GM18520 (cell line): ENCODE results near the gene ARMC8.

Experiments
- ATAC-seq: cut with Tn5 transposase; IDR thresholded peaks from one replicate; pipeline ENCODE4 v1.9.1; 2021; ENCODE audit not compliant: unreplicated experiment

Gene ARMC8

DNA sequence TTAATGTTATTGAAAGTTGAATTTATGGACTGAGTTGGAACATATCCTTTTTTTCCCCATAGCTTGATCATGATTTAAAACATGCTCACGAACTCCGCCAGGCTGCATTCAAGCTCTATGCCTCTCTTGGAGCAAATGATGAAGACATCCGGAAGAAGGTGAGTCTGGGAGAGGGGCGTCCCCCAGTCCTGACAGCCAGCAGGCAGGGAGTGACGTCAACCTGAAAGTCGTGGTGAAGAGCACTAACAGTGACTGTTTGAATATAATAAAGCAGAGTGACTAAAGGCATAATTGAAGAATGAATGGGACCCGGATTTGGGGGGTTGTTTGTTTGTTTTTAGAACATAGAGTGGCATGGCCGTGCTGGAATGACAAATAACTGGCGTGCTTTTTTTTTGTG, 57.9 kb downstream of the ARMC8 start:
- ATAC-seq: no peak

DNA sequence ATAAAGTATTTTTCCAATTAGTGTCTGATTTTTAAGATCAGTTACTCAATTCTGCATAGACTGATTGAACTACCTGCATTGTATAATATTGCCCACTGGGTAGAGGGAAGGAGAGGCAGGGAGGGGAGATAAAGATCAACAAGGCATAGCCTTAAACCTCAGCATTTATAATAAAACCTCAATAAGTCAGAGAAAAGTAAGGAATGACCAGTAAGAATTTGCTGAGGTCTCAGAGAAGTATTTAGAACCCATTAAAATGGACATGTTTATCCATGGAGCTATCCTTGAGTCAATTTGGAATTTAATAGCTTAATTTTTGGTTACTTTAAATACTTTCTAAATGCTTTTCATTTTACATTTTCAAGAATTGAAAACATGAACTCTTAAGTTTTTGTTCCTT, 62.5 kb downstream of the ARMC8 start:
- no peak for ATAC-seq

DNA sequence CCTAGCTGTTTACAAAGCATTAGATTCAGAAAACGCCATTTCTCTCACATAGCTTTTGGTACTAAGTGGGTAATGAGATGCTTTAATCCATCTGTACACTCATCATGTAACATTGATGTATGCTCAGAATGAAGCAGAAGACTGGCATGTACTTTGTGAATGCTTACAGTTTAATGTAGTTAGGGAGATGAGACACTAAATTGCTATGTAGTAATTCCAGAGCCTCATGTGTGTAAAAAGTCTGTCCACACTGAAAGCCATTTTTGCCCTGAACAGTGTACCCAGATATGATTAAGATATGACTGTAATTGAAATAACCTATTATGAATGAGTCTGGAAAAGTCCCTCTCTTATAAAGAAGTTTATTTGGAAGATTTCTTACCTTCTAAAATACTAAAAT, 66.5 kb downstream of the ARMC8 start:
- ATAC-seq: no peak

DNA sequence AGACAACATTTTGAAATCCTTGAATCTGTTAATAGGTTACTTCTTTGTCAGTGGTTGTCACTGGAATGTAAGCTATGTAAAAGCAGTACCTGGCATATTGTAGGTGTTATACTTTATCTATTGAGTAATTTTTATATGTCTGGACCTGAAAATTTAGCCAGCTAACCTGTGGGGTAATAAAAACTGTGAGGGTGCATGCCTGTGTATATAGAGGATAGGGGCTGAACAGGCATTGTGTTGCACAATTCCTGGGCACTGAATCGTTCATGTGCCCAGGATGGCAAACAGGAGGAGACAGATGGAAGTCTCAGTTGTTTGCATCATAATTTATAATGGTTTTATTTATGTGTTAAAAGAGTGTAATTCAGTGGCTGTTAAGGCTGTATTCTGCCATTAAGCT, 67.1 kb downstream of the ARMC8 start:
- no peak for ATAC-seq

DNA sequence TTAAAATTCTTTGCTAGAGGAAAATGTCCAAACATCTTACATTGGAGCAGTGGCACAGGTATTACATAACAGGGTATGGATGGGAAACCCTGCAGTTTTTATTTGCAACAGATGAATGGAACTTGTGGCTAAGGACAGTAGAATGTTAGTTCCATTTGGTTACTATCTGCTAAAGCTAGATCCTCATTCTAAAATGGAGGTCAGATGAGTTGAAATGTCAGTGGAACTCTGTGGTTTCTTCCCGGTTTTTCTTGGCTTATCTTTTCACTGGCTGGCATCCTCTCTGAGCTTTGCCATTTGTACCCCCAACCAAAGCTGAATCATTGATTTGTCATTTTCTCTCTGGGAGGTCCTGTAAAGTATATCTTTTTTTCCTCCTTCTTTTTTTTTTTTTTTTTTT, 68.9 kb downstream of the ARMC8 start:
- ATAC-seq: no peak

DNA sequence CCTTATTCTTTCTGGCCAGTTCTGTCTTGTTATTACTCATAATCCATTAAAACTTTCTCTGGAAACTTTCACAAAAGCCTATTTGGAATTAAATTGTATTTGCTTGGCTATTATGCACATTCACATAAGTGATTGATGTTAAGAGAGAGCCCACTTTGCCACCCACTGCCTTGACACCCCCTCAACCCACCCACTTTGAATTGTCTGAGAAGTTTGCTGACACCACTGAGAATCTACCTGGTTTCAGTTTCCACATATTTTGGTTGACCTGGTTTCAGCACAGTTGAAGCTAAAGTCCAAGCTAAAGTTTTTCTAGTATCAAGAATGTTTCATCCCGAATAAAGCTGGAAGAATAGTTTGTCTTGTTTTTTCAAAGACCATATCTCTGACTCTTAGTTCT, 70.9 kb downstream of the ARMC8 start:
- ATAC-seq: no peak

DNA sequence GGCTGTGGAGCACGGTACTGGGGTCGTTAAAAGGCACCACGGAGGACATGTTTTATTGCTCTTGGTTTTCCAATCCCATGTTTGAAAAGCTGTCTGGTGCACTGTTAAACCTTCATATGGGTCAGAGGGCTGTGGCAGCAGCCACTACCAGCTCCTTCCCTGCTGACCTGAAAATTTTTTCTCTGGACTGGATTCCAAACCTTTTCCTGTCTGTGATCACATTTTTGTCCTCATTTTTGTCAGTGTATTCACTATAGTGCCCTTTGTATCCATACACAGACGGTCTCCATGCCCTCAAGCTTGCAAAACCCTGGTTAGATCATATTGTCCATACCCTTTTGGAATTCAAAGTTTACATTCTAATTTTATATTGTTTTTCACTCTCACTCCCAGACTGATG, 72.0 kb downstream of the ARMC8 start:
- ATAC-seq: no peak

DNA sequence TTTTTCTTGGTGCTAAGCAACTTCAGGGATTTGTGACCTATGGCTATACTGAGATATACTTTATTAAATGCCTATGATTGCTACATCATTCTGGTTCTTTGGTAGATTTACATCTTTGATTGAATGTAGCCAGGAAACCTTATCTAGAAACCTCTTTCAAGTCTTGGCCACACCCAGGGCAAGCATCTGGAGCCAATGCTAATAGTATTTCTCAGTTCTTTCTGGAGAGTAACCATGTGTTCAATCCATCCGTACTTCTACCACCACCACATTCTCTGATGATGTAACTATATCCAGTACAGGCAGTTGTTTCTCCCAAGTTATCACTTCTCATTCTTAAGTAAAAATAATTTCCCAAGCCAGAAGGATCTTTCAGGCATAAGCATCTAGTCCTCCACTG, 73.5 kb downstream of the ARMC8 start:
- no peak for ATAC-seq

DNA sequence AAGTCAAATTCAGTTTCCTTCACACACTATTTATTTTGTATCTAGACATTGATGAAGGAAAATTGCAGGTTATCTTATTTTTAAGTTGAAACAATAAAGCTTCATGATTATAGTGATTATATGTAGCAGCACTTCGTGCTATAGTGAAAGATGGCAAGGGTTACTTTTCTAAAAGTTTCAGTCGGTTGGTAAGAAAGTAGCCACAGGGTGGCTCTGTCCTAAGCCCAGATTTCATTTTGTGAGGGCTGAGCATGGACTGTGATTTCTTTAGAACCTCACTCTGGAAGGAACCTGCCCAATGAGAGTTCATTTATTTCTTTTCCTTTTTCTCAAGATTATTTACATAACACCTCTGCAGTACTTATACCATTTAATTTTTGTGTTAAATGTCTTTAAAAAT, 76.0 kb downstream of the ARMC8 start:
- no peak for ATAC-seq

DNA sequence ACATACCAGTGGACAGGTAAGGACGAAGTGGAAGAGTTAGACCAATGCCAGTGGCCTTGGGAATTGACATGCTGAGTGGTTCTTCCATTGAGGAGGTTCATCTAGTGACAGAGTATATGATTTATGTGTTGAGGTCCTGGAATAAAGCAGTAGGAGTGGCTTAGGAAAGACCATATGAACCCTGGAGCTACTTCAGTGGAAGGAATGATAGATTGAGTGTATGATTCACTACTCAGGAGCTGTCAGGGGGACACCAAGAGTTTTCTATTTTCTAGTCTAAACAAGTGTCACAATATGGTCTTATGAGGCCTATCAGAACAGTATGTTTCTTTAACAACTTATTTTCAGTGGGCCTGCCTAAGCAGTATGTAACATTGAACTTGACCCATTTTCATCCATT, 78.6 kb downstream of the ARMC8 start:
- ATAC-seq: no peak

DNA sequence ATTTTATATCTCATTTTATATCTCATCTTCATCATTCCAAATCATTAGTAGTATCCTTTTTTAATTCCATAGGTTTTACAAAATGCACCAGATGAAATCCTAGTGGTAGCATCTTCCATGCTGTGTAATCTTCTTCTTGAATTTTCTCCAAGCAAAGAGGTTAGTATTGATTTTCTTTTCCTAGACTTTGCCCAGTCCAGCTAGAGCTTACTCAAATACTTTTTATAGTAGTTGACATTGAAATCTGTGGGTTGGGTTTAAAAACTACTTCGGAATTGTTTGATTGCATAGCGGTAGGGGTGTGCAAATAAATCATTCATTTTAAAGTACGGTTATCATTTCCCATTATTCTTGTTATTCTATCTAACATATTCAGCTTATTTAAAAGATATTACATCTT, 80.0 kb downstream of the ARMC8 start:
- ATAC-seq: no peak

DNA sequence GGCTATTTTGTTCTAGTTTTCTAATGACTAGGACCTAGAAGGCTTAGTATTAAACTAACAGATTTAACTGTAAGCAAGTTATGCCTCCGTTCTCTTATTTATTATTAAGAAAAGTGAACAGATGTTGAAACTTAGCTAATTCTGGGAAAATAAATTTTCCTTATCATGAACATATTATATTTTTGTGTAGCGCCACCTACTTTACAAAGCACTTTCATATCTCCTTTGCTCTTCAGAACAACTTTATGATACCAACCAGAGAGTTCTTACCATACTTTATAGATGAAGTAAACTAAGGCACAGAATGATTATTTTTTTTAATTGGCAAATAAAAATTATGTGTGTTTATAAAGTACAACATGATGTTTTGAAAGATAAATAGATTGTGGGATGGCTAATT, 83.1 kb downstream of the ARMC8 start:
- no peak for ATAC-seq

DNA sequence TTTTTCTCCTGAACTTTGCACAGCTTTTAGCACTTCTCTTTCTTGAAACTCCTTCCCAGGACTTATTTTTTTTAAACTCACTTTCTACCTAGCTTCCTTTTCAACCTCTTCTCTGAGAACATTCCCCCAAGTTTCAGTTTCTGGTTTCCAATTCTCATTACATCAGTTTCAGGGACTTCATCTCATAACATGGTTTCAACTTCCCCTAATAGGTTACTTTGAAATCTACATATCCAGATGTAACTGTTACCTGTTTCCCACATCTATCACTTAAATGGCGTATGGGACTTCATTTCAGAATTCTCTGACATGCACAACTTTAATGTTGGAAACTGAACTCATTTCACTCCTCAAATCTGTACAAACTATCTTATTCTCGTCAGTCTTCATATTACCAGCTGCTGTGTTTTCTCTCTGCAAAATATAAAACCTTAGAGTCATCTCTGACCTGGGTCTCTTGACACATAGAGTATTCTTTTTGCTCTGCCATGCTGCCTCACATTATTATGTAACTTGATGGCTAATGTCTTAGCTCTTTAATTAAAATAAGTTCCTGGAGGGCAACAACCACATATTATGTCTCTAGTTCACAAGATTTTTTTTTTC, 84.2 kb downstream of the ARMC8 start:
- no peak for ATAC-seq

DNA sequence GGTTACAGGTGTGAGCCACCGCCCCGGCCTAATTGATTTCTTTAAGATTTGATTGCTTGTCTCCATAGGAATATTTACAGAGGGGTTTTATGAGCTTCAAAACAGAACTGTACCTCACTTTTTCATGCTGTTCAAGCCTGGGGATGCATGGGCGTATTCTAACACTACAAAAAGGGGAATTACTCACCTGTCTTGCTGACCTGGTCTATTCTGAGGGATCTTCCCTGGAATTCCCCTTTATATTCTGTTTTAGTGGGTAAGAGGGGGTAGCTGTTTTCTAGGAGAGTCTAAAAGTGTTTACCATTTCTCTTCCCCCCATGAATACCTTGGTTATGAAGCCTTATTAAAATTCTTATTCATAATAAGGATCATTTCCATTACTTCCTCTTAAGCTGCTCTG, 94.5 kb downstream of the ARMC8 start:
- ATAC-seq: no peak

DNA sequence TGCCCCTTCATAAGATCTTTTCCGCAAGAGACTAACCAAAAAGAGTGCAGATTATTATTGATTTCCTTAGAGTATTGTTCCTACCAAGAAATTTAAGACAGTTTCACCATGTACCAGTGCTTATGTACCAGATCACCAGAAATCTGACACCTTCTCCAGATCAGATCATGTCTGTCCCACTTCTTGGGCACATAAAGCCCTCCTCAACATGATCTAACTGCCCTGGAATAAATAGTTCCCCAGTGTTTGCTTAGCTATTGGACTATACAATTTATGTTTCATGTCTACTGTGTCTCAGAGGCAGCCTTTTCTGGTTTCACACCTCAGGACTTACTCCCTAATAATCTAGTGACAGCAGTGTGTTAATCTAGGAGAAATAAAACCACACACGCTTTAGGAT, 95.7 kb downstream of the ARMC8 start:
- no peak for ATAC-seq

DNA sequence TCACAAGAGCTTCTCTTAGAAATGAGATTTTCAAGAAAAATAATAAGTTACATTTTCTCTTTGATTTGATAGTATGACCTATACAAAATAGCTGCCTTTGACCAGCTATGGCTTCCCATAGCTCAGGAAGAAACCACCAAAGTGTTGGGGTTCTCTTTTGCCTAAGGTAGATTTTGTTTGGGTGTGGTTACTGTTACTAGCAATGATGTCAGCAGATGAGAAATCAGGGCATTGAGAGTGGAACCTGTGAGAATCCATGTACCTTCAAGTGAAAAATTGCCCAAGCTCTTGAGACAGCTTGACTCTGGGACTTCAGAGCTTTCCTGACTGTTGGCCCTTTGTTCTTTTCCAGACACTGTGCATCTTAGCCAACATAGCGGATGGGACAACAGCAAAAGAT, 97.0 kb downstream of the ARMC8 start:
- no peak for ATAC-seq

DNA sequence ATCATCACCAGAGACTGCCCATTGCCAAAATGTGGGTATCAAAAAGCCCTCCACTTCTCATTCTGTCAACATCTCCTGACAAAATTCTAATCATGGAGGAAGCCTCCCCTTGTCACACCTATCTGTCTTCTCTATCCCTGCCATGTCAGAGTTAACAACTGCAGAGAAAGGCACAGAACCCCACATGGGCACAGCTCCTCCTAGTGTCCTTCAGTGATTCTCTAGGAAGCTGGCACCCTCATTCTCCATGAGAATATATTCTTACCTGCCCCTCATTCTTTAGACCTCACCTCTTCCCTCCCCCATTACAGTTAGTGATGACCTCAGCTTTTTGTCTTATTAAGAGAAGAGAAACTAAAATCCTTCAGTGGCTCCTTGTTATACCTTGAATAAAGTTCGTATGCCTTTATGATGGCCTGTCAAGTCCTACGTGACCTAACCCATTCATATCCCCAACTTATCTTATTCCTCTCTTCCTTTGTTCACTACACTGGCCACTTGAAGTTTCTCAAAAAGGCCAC, 97.9 kb downstream of the ARMC8 start:
- no peak for ATAC-seq

DNA sequence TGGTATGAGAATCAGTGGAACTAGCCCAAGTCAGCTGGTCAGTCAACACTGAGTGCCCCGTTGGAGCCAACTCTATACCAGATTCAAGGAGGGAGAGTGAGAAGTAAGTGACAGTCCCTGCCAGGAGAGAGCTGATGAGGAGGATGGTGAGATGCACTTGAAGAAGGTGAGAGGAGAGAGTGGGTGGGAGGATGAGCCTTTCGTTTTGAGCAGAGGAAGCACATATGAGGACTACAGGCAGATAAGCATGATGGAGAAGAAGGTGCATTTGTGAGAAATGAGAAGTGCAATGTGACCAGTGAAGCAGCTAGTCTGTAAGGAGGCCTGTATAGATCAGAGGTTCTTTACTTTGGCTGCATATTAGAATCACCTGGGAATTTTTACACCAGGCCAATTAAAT, 102.2 kb downstream of the ARMC8 start:
- ATAC-seq: no peak

DNA sequence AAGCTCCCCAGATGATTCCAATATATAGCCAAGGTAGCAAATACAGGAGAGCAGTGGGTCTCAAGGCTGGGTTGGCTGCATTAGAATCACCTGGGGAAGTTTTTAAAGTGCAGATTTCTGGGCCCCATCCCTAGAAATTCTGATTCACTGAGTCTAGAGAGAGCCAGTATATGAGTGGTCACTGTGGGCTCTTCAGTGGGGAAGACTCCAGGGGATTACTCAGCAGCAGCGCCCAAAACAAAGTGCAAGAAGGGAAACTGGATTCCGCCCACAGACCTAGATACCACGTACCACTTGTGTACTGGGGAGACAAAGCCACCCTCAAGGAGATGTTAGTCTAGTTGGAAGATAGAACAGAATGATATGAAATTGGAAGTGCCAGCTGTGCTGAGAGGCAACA, 102.6 kb downstream of the ARMC8 start:
- ATAC-seq: no peak

DNA sequence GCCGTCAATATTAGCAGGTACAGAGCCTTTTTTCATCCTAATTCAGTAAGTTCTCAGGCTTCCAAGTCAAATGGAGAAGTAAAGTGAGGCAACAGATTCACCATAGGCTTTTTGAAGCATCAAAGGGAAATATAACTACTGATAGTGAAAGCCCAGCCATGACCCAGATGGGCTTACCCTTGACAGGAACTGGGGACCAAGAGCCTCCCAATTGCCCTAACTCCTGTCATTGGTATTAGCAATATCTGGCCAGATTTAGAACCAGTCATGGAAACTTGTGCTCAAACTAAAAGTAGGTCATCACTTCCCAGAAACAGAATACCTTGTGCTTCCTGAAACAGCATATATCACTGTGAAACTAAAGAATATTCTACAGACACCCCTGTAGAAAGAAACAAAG, 109.5 kb downstream of the ARMC8 start:
- ATAC-seq: no peak

DNA sequence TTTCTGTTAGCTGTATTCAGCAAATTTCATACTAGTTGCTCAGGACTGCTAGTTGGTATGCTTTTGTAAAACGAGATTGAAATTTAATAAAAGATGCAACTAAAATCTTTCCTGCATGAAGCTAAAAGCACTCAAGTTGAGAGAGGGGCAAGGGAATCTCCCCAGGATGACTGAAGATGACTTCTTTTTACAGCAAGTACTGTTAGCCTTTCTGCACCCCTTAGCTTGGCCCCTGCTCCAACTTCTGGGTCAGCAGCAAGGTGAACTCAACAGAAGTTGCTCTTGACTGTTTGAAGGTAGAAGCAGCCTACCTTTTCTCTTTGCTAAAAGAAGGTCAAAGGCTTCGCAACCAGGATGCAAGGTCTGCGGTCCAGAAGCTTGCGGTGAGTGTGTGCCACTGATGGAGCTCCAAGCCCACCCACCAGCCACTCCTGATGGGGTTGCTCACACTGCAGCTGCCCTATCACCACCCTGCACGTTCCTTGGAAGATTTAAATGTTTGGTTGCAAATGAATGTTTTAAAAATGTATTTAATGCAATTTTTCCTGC, 110.0 kb downstream of the ARMC8 start:
- ATAC-seq: no peak

DNA sequence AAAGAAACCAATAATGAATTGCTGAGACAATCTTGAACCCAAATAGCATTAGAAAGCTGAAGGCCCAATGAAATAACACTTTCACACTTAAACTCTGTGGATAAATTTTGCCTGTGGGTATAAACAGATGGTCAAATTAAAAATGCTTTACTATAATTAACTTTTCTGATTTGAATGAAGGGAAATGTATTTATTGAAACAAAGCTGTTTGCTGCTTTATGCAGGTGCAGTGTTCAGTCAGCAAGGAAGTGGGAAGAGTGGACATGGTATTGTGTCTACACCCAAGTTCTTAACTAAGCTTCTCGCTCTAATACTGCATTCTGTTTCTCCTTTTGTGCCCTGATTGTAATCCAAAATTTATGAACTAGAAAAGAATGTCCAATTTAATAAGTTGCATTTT, 110.8 kb downstream of the ARMC8 start:
- ATAC-seq: no peak

DNA sequence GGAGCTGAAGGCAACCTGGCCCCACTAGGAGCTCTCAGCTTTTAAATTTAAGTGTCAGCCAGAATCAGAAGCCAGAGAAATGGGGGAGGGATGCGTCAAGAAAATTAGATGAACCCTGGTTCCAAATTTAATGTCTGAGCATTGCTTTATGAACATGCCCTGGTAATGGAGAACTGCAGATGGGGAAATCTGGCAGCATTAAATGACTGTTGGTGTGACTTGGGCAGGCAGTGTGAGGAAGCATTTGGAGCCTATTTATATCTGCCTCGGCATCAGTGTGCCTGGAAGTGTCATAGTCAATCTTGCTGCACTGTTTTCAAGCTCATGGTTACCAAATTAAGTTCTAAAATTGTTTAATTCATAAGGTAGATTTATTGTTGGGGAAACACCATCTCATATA, 113.5 kb downstream of the ARMC8 start:
- ATAC-seq: no peak
